Right lobe of liver (tissue), 6 donors: ENCODE data around the gene PPP1R1C. TPM values are rescaled to one million over a fixed set of nuclear protein-coding genes. Genes with fewer than 3 reads are reported as not detected.
A peak's percentile ranks its signal among the peaks of the same experiment; 100 is the strongest.

ENCODE experiments used
- ATAC-seq, 4 donors: fragments of 200-7000 bp; cut with Tn5 transposase; one replicate each; pipeline ENCODE4 v1.9.1; 2020; ENCODE audit warnings: mild to moderate bottlenecking in 4 of 4, moderate library complexity in 4 of 4
- DNase-seq, 3 donors: peaks; one replicate each; pipeline ENCODE4 v3.0.0-alpha.2; 2020
- H3K27ac ChIP-seq, 3 donors: fragments of 200-600 bp; one replicate each; pipeline ENCODE4 v1.8.0; 2022
- H3K27me3 ChIP-seq, 2 donors: fragments of 200-600 bp; one replicate each; pipeline ENCODE4 v1.8.0; 2022
- H3K36me3 ChIP-seq, 4 donors: fragments of 200-600 bp; sonication (generic) in 1 of 4; one replicate each; pipeline versions ENCODE4 v1.5.1 to v1.8.0; 2017 to 2022; ENCODE audit warnings: control low read depth in 1 of 4
- H3K4me1 ChIP-seq, 4 donors: fragments of 200-600 bp; sonication (generic) in 1 of 4; one replicate each; pipeline versions ENCODE4 v1.5.1 to v1.8.0; 2017 to 2022; ENCODE audit warnings: control low read depth in 1 of 4
- H3K4me3 ChIP-seq, 3 donors: fragments of 200-600 bp; one replicate each; pipeline ENCODE4 v1.8.0; 2022
- H3K9me3 ChIP-seq, 4 donors: fragments of 200-600 bp; sonication (generic) in 1 of 4; one replicate each; pipeline versions ENCODE4 v1.5.1 to v1.8.0; 2017 to 2022; ENCODE audit warnings: control low read depth in 1 of 4
- CTCF ChIP-seq, 4 donors: fragments of 200-600 bp in 3 of 4; fragments of 450-650 bp in 1 of 4; IDR thresholded peaks; one replicate each; pipeline versions ENCODE4 v1.5.1 to v1.8.0; 2016 to 2022; ENCODE audit warnings: antibody characterized with exemption in 4 of 4, mild to moderate bottlenecking in 2 of 4
- POLR2A ChIP-seq: fragments of 450-650 bp; IDR thresholded peaks from one replicate; pipeline ENCODE4 v1.6.1; 2017; ENCODE audit warnings: antibody characterized with exemption, mild to moderate bottlenecking
- WGBS: methylation state at CpG from one replicate; pipeline ENCODE4 v1.1.6; 2018; ENCODE audit warnings: low coverage, low lambda C conversion rate; ENCODE audit not compliant: insufficient coverage; ENCODE audit errors: missing lambda C conversion rate; 5-methylcytosine and 5-hydroxymethylcytosine counted together
- intact Hi-C, 2 donors: fragments of 100-400 bp; cut with DNase I; formaldehyde crosslinking; loops; one replicate each; pipeline versions ENCODE4 v1.11.2 to v1.14.1; 2022
- total RNA-seq, 6 experiments: library from RNA; depleted of rRNA in 2 of 6; stranded (reverse); fragments of >200 nt in 2 of 6; fragmentation: NEBNext Ultra II Directional in 3 of 6; extraction: Animal tissue kit (Norgen Biotek cat#: 25700) in 3 of 6; gene quantifications; one replicate each; pipeline versions ENCODE4 v1.1.0 to v1.2.4, GENCODE V29; 2016 to 2023
- donor health status: DM: no; HTN: yes; CAD: no.
- donor health status: DM: no; HTN: no; CAD: no.
- donor health status: DM: no; HTN: no; CAD: no.
- donor health status: DM: no; HTN: yes; CAD: no.
- donor health status: DM: no; HTN: yes; CAD: no.

Gene PPP1R1C
- total RNA-seq, 6 experiments from 2014 or later: 1.8 to 22.2 (median 8.8) TPM

DNA sequence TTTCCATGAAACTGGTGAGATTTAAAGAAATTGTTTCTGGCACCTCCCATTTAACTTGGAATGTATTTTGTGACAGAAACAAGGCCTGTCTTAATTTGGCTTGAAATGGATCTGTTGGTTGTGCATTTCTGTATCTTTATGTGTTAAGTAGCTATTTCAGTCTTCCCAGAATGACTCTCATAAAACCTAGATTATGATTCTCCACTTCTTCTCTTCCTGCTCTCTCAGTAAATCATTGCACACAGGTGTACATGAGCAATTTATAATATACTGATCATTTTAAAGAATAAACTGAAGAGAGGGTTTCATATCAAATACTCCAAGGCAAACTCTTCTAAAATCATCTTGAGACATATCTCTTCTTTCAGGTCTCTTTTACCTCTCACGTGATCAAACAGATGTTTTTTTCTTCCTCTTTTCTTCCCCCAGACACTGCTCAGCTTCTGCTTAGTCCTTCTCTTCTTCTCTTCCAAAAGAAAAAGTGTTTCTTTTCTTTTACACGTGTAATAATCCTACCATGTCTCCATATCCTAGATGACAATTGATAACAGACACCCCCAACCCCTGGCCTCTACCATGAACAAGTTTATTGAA is 112.0 kb downstream of the PPP1R1C start:
- intact Hi-C loops: no loop called here
- WGBS: 57% methylated on average over 2 of the region's 2 CpGs
- no peak for ATAC-seq

GRCh38 chr2:182098648-182099047 is 113.0 kb downstream of the PPP1R1C start:
- intact Hi-C loops: no loop called here
- no peak for ATAC-seq

More for the DNA sequence above, 112.0 kb downstream of the PPP1R1C start:
- Histone ChIP-seq H3K4me3 (no peak overlapping the region), H3K27me3 (no peaks in the 10 kb centered on the region), H3K36me3 (no peaks in the 10 kb centered on the region), H3K27ac (no peak overlapping the region), H3K9me3 (no peaks in the 10 kb centered on the region), H3K4me1 (no peaks in the 10 kb centered on the region)
- no peak for TF ChIP-seq POLR2A
- TF ChIP-seq CTCF (IDR thresholded peaks at IDR 0.05): no peak
- no peak for DNase-seq

GRCh38 chr2:182101263-182101662 is 115.6 kb downstream of the PPP1R1C start:
- H3K9me3 ChIP-seq: no peaks in the 10 kb centered on the region
- no peak overlapping the region for H3K27ac ChIP-seq
- intact Hi-C loops: no loop called here
- TF ChIP-seq CTCF (IDR thresholded peaks at IDR 0.05) (peak in 1 of 4 donors; percentile 14), POLR2A (no peak)
- H3K4me3 ChIP-seq: no peak overlapping the region
- H3K4me1 ChIP-seq: no peaks in the 10 kb centered on the region
- no peaks in the 10 kb centered on the region for H3K36me3 ChIP-seq
- DNase-seq: no peak
- no peaks in the 10 kb centered on the region for H3K27me3 ChIP-seq
- no peak for ATAC-seq

More at GRCh38 chr2:182098648-182099047, 113.0 kb downstream of the PPP1R1C start:
- no peak for DNase-seq
- no peaks in the 10 kb centered on the region for H3K9me3 ChIP-seq
- H3K36me3 ChIP-seq: no peaks in the 10 kb centered on the region
- H3K4me3 ChIP-seq: no peak overlapping the region
- no peaks in the 10 kb centered on the region for H3K4me1 ChIP-seq
- WGBS: 69% methylated on average over 1 of the region's 1 CpG
- TF ChIP-seq CTCF (IDR thresholded peaks at IDR 0.05) (no peak), POLR2A (no peak)
- H3K27me3 ChIP-seq: no peaks in the 10 kb centered on the region
- H3K27ac ChIP-seq: no peak overlapping the region

GRCh38 chr2:182103526-182103925 is 117.9 kb downstream of the PPP1R1C start:
- no peaks in the 10 kb centered on the region for H3K9me3 ChIP-seq
- ATAC-seq: no peak
- 71% methylated on average over 5 of the region's 5 CpGs for WGBS
- TF ChIP-seq CTCF (IDR thresholded peaks at IDR 0.05) (no peak), POLR2A (no peak)
- no peak for DNase-seq
- intact Hi-C loops: no loop called here
- no peaks in the 10 kb centered on the region for H3K36me3 ChIP-seq
- H3K4me1 ChIP-seq: no peaks in the 10 kb centered on the region
- no peaks in the 10 kb centered on the region for H3K27me3 ChIP-seq
- no peak overlapping the region for H3K4me3 ChIP-seq
- no peak overlapping the region for H3K27ac ChIP-seq

DNA sequence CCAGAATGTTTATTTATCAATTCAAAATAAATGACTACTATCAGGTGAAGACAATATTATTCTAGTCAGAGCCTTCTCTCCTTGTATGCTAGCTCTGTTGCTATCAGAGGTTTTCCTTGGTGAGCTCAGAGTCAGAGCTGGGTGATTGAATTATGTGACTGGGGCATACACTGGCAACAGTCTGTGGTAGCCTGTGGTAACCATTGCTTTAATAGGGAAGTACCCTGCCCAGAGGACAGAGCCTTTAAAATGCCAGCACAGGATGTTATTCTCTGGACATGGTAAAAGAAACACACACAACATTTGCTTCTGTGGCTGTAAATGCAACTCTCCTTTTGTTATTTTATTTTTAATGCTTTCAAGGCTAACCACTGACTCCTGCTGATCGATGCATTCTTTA is 124.7 kb downstream of the PPP1R1C start:
- Histone ChIP-seq H3K9me3 (no peaks in the 10 kb centered on the region), H3K4me3 (no peak overlapping the region), H3K27ac (no peak overlapping the region), H3K36me3 (no peaks in the 10 kb centered on the region), H3K27me3 (no peaks in the 10 kb centered on the region), H3K4me1 (no peaks in the 10 kb centered on the region)
- WGBS: 92% methylated on average over 1 of the region's 1 CpG
- TF ChIP-seq CTCF (IDR thresholded peaks at IDR 0.05) (no peak), POLR2A (no peak)
- intact Hi-C loops: no loop called here
- no peak for ATAC-seq
- no peak for DNase-seq
